ENCODE data around the gene CBLC. TPM values are rescaled to one million over a fixed set of nuclear protein-coding genes. Genes with fewer than 3 reads are reported as not detected.

CBLC gene
- total RNA-seq, 1 experiment from 2014 or later, result 15.3 TPM

- DNase-seq, result no peak
- H3K36me3 ChIP-seq (replicated peaks; ENCODE audit: control insufficient read depth, insufficient read depth, low read length), result no peaks in the 10 kb centered on the region
- H3K4me3 ChIP-seq (ENCODE audit: insufficient read depth, low read depth, low read length), result no peak overlapping the region
- peaks cover 49% of the 10 kb centered on the region for H3K27me3 ChIP-seq (ENCODE audit: control insufficient read depth, insufficient read depth, low read length)
Observed at GRCh38 chr19:44752123-44752815, 25.4 kb upstream of the CBLC start.

- no peaks in the 10 kb centered on the region for H3K36me3 ChIP-seq (replicated peaks; ENCODE audit: control insufficient read depth, insufficient read depth, low read length)
- H3K27me3 ChIP-seq (ENCODE audit: control insufficient read depth, insufficient read depth, low read length), result peaks cover 55% of the 10 kb centered on the region
- peak overlapping the region; percentile 56 for H3K4me3 ChIP-seq (ENCODE audit: insufficient read depth, low read depth, low read length)
- DNase-seq, result peak; percentile 94
Observed at GRCh38 chr19:44752816-44753625, 24.7 kb upstream of the CBLC start.

- H3K36me3 ChIP-seq (replicated peaks; ENCODE audit: control insufficient read depth, insufficient read depth, low read length), result no peaks in the 10 kb centered on the region
- no peak for DNase-seq
- H3K4me3 ChIP-seq (ENCODE audit: insufficient read depth, low read depth, low read length), result peak overlapping the region; percentile 56
- H3K27me3 ChIP-seq (ENCODE audit: control insufficient read depth, insufficient read depth, low read length), result peaks cover 55% of the 10 kb centered on the region
Observed at GRCh38 chr19:44753626-44753931, 24.1 kb upstream of the CBLC start.

- Histone ChIP-seq H3K27me3 (ENCODE audit: control insufficient read depth, insufficient read depth, low read length) (peaks cover 51% of the 10 kb centered on the region), H3K4me3 (ENCODE audit: insufficient read depth, low read depth, low read length) (peak overlapping the region; percentile 56)
- peak; percentile 92 for DNase-seq
Observed at GRCh38 chr19:44753932-44754749, 23.5 kb upstream of the CBLC start.

GRCh38 chr19:44754750-44755080 lies 23.0 kb upstream of the CBLC start:
- DNase-seq, result peak; percentile 53
- Histone ChIP-seq H3K36me3 (replicated peaks; ENCODE audit: control insufficient read depth, insufficient read depth, low read length) (no peaks in the 10 kb centered on the region), H3K4me3 (ENCODE audit: insufficient read depth, low read depth, low read length) (peak overlapping the region; percentile 56), H3K27me3 (ENCODE audit: control insufficient read depth, insufficient read depth, low read length) (peaks cover 45% of the 10 kb centered on the region)

More at GRCh38 chr19:44753932-44754749, 23.5 kb upstream of the CBLC start:
- no peaks in the 10 kb centered on the region for H3K36me3 ChIP-seq (replicated peaks; ENCODE audit: control insufficient read depth, insufficient read depth, low read length)

GRCh38 chr19:44755219-44755618 lies 22.5 kb upstream of the CBLC start:
- no peaks in the 10 kb centered on the region for H3K36me3 ChIP-seq (replicated peaks; ENCODE audit: control insufficient read depth, insufficient read depth, low read length)
- peak; percentile 32 for DNase-seq
- no peak overlapping the region for H3K4me3 ChIP-seq (ENCODE audit: insufficient read depth, low read depth, low read length)
- peaks cover 42% of the 10 kb centered on the region for H3K27me3 ChIP-seq (ENCODE audit: control insufficient read depth, insufficient read depth, low read length)

GRCh38 chr19:44756089-44756562 lies 21.6 kb upstream of the CBLC start:
- peak; percentile 58 for DNase-seq
- H3K36me3 ChIP-seq (replicated peaks; ENCODE audit: control insufficient read depth, insufficient read depth, low read length), result no peaks in the 10 kb centered on the region
- peaks cover 37% of the 10 kb centered on the region for H3K27me3 ChIP-seq (ENCODE audit: control insufficient read depth, insufficient read depth, low read length)
- no peak overlapping the region for H3K4me3 ChIP-seq (ENCODE audit: insufficient read depth, low read depth, low read length)

GRCh38 chr19:44757057-44757734 lies 20.5 kb upstream of the CBLC start:
- no peaks in the 10 kb centered on the region for H3K36me3 ChIP-seq (replicated peaks; ENCODE audit: control insufficient read depth, insufficient read depth, low read length)
- H3K27me3 ChIP-seq (ENCODE audit: control insufficient read depth, insufficient read depth, low read length), result peaks cover 36% of the 10 kb centered on the region
- peak overlapping the region; percentile 53 for H3K4me3 ChIP-seq (ENCODE audit: insufficient read depth, low read depth, low read length)
- DNase-seq, result peak; percentile 87

GRCh38 chr19:44757735-44758505 lies 19.8 kb upstream of the CBLC start:
- Histone ChIP-seq H3K4me3 (ENCODE audit: insufficient read depth, low read depth, low read length) (peak overlapping the region; percentile 53), H3K27me3 (ENCODE audit: control insufficient read depth, insufficient read depth, low read length) (peaks cover 36% of the 10 kb centered on the region), H3K36me3 (replicated peaks; ENCODE audit: control insufficient read depth, insufficient read depth, low read length) (no peaks in the 10 kb centered on the region)
- peak; percentile 92 for DNase-seq

GRCh38 chr19:44758596-44758995 lies 19.1 kb upstream of the CBLC start:
- Histone ChIP-seq H3K4me3 (ENCODE audit: insufficient read depth, low read depth, low read length) (peak overlapping the region; percentile 53), H3K27me3 (ENCODE audit: control insufficient read depth, insufficient read depth, low read length) (peaks cover 36% of the 10 kb centered on the region), H3K36me3 (replicated peaks; ENCODE audit: control insufficient read depth, insufficient read depth, low read length) (no peaks in the 10 kb centered on the region)
- DNase-seq, result peak; percentile 90

GRCh38 chr19:44759083-44759804 lies 18.4 kb upstream of the CBLC start:
- Histone ChIP-seq H3K27me3 (ENCODE audit: control insufficient read depth, insufficient read depth, low read length) (peaks cover 34% of the 10 kb centered on the region), H3K4me3 (ENCODE audit: insufficient read depth, low read depth, low read length) (no peak overlapping the region), H3K36me3 (replicated peaks; ENCODE audit: control insufficient read depth, insufficient read depth, low read length) (no peaks in the 10 kb centered on the region)
- peak; percentile 74 for DNase-seq

- Histone ChIP-seq H3K27me3 (ENCODE audit: control insufficient read depth, insufficient read depth, low read length) (peaks cover 11% of the 10 kb centered on the region), H3K4me3 (ENCODE audit: insufficient read depth, low read depth, low read length) (no peak overlapping the region), H3K36me3 (replicated peaks; ENCODE audit: control insufficient read depth, insufficient read depth, low read length) (no peaks in the 10 kb centered on the region)
- no peak for DNase-seq
Observed at GRCh38 chr19:44762038-44762437, 15.7 kb upstream of the CBLC start.
